Mammary epithelial cell (primary cell): ENCODE data around the gene ATP6V1G2.

Source experiments
- EZH2 ChIP-seq: IDR thresholded peaks from 2 replicates; pipeline ENCODE4 v1.6.1; 2012; ENCODE audit warnings: low read length, inconsistent platforms, borderline replicate concordance
- TF ChIP-seq, protein P1 (sequence below), 2 donors: IDR thresholded peaks in 1 of 2; conservative IDR thresholded peaks in 1 of 2; 2 replicates each; pipeline ENCODE4 v1.5.1; 2011 to 2012; ENCODE audit warnings: inconsistent platforms in 2 of 2, low read length in 2 of 2, mild to moderate bottlenecking in 2 of 2, control low read depth in 1 of 2, low read depth in 1 of 2; ENCODE audit not compliant: insufficient read depth in 1 of 2; ENCODE audit errors: extremely low read depth in 1 of 2

DNA sequence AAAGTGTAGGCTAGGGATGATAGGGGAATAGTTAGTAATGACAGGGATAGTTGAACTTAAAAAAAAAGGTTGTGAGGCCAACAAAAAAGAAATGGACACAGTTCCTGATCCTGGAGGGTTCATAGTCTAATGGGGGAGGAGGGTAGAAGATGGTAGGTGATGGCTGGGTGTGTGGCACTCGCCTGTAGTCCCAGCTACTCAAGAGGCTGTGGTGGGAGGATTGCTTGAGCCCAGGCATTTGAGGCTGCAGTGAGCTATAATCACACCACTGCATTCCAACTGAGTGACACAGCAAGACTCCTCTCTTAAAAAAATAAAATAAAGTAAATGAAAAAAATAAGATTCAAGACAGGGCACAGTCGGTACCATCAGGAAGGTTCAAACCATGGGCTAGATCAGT lies 50.8 kb downstream of the ATP6V1G2 start:
- TF ChIP-seq, protein P1, sequence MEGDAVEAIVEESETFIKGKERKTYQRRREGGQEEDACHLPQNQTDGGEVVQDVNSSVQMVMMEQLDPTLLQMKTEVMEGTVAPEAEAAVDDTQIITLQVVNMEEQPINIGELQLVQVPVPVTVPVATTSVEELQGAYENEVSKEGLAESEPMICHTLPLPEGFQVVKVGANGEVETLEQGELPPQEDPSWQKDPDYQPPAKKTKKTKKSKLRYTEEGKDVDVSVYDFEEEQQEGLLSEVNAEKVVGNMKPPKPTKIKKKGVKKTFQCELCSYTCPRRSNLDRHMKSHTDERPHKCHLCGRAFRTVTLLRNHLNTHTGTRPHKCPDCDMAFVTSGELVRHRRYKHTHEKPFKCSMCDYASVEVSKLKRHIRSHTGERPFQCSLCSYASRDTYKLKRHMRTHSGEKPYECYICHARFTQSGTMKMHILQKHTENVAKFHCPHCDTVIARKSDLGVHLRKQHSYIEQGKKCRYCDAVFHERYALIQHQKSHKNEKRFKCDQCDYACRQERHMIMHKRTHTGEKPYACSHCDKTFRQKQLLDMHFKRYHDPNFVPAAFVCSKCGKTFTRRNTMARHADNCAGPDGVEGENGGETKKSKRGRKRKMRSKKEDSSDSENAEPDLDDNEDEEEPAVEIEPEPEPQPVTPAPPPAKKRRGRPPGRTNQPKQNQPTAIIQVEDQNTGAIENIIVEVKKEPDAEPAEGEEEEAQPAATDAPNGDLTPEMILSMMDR (conservative IDR thresholded peaks at IDR 0.05 in 1 of 2, IDR thresholded peaks at IDR 0.05 in 1 of 2; ENCODE audit: extremely low read depth in 1 of 2, insufficient read depth in 1 of 2, low read depth in 1 of 2, low read length in 2 of 2) = no peak
- no peak for TF ChIP-seq EZH2
